ENCODE data around the gene CRACDL.

The CRACDL gene

GRCh38 chr2:98823196-98824170 lies 112.5 kb downstream of the CRACDL start:
- no peak for DNase-seq

GRCh38 chr2:98822301-98823164 lies 113.5 kb downstream of the CRACDL start:
- no peak for DNase-seq

DNA sequence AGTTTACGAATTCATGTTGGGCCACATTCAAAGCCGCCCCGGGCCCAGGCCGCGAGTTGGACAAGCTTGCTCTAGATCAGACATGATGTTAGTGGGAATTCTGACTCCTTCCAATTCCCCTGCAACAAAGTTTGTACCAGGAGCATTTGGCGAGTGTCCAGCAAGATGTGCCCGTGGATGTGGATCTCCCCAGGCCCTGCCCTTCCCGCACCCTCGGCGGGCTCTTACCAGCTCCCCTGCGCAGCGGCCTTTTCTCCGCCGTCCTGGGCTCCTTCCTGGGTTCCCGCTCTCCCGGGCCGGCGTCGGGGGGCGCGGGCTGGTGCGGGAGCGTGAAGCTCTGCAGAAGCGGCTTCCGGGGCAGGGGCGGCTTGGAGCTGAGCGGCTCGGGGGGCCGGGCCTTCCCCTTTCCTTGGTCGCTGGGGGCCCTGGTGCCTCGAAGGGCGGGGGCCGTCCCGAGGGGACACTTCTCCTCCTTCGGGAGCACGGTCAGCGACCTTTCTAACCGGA lies 114.3 kb downstream of the CRACDL start:
- DNase-seq, result no peak

DNA sequence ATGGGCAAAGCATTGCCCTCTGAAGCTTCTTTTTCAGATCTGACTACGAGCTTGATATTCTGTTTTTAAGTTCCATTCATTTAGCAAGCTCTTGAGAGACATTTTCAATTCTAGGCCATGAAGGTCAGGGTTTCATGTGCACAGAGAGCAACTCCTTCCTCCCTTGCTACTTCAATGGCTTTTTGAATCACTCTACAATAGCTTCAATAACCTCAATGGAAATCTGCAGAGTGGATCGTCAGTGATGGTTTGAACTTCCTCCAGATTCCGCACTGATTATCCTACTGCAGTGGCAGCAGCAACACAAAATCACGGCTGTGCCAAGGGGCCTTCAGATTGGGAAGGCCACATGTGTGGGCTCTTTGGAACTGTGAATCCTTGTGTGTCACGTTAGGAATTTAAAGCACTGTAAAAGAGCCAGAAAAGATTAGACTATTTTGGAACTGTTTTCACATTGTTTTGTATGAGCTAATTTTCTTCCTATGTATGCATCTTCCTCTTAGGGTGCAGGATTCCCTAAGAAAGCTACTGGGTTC lies 116.7 kb downstream of the CRACDL start:
- no peak for DNase-seq

DNA sequence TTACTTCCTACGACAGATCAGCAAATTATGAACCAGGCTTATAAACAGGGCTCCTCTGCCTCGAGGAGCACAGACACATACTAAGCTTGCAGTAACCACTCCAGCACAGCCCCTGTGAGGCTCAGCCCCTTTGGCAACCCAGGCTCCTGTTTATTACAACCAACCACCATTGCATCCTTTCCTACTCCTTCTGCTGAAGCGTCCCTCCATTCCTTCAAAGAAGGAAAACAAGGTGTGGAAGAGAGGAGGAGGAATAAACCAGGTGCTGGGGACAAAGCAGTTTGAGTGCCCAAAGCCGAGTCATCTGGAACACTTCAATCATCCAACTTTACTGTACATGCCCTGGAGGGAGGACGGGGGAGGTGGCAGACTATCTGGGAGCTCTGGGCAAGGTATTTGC lies 117.9 kb downstream of the CRACDL start:
- DNase-seq, result no peak

DNA sequence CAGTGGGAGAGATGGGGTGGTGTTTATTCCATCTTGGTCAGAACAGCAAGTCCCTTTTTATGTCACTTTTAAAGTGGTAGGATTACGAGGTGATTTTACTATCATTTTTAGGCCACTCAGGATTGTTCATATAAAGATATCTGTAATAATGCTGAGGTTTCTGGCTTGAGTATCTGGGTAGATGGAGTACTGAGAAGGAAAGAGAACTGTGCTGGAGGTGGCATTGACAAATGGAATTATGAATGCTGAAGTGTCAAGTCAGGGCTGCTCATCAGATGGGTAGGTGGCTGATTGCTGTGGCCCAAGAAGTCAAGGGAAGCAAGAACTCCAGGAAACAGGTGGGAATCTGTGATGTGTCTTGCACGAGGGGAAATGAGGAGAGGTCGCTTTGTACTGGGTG lies 119.7 kb downstream of the CRACDL start:
- no peak for DNase-seq

GRCh38 chr2:98815795-98816194 lies 120.2 kb downstream of the CRACDL start:
- no peak for DNase-seq

DNA sequence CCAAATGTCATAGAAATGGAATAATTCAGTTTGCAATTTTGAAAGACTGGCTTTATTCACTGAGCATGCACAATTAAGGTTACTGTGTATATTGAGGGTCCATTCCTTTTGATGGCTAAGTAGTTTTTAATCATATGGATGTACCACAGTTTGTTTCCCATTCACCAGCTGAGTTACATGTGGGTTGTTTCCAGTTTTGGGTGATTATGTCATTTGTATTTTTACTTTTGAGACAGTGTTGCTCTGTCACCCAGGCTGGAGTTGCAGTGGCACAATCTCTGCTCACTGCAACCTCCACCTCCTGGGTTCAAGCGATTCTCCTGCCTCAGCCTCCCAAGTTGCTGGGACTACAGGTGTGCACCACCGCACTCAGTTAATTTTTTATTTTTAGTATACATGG lies 124.3 kb downstream of the CRACDL start:
- DNase-seq, result no peak

GRCh38 chr2:98810588-98810928 lies 125.5 kb downstream of the CRACDL start:
- no peak for DNase-seq

DNA sequence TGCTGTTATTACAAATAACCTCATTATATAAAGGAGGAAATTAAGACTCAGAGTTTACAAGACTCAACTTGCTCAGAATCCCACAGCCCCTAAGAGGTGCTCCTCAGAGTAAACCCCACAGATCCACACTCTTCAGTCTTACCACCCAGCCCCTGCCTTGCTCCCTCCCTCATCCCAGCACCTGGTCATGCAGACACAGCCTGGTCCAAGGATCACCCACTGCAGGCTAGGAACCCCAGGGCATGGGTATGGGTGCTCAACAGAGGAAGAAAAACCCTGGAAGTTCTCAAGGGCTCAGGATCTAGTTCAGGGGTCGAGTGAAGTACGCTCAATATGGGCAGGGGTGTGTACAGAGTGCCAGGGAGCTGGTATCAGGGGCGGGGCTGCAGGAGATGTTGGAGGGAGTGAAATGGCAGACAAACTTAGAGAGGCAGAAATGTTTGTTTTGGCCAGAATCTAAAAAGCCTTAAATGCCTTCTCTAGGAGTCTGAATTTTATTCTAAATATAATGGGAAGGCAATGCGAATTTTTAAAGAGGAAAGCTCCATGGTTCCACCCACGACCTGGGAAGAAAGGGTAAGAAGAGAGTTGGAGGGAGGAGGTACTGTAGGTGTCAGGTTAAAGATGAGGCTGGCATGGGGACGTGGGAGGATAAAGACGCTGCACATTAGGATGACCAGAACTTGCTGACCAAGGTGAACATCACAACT lies 126.0 kb downstream of the CRACDL start:
- no peak for DNase-seq

GRCh38 chr2:98809116-98809515 lies 126.9 kb downstream of the CRACDL start:
- no peak for DNase-seq

DNA sequence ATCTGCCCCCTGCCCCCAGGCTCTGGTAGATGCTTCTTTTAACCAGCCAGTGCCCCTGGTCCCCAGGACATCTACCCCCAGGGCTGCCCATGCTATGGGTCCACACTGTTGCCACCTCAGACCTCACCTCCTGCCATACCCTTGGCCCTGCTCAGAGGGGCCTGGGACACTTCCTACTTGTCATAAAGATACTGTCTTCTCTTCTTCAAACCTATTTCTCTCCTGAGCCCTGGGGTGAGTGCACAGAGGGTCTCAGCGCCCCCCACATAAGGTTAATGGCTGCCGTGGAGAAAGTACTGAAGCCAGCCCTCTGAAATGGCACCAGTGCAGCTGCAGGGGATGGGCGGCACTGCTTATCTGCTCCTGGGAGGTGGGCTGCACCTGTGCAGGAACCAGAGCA lies 127.5 kb downstream of the CRACDL start:
- no peak for DNase-seq

GRCh38 chr2:98807929-98808328 lies 128.1 kb downstream of the CRACDL start:
- DNase-seq, result no peak

GRCh38 chr2:98807221-98807620 lies 128.8 kb downstream of the CRACDL start:
- DNase-seq, result no peak

DNA sequence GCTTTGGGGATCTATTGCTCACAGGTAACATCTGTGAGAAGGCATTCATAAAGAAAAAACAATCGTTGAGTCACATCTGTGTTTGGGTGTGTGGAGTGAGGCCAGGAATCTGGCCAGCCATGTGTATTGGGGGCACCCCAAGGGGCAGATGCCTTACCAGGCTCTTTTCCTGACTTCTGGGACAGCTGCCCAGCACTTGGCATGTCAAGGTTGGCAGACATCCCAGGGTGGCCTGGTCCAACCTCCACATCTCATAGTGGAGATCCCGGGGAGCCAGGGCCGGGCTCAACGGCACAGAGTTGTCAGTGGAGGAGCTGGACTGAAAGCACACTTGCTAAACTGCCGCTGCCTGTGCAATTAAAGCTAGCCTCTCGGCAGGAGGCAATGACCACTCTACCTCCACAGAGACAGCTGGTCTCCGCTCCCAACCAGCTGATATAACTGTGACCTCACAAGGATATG lies 129.8 kb downstream of the CRACDL start:
- DNase-seq, result no peak

- no peak for DNase-seq
These were observed 130.4 kb downstream of the CRACDL start for GRCh38 chr2:98805412-98806171.

- no peak for DNase-seq
These were observed 131.3 kb downstream of the CRACDL start for GRCh38 chr2:98804736-98805135.

- no peak for DNase-seq
These were observed 131.8 kb downstream of the CRACDL start for GRCh38 chr2:98804265-98804650.

DNA sequence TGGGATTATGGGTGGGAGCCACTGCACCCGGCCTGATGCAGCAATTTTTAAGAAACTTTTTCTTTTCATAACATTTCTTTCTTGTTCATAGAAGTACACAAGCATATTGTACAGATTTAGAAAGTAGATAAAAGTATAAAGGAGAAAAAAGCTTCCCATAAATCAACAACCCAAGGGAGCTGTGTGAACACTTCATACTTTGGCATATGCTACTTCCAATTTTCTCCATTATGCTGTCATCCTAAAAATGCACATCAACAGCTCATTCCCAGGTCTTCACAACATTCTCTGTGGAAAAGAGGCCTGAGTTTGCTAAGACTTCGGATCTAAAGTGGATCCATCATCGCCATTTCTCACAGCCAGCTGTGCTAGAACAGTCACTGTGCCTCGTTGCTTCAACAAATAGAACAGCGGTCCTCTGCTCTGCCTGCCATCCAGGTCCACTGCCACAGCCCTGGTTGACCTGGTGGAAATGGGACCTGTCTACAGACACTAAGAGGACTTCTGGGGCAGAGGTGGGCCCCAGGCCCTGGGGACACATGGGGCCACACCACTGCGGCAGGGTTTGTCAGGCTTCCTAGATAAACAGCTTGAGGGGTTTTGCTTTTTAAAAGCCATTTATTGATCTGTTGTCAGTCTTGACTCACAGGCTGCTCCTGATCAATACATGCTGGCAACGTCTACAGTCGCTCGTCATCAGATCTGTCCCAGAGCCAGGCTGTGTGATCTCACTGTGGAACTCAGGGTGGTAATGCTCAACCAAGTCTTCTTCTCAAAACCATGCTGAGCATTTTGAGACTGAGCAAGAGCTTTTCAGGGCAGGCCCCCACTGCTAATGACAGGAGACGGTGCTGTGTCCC lies 132.4 kb downstream of the CRACDL start:
- DNase-seq, result no peak

DNA sequence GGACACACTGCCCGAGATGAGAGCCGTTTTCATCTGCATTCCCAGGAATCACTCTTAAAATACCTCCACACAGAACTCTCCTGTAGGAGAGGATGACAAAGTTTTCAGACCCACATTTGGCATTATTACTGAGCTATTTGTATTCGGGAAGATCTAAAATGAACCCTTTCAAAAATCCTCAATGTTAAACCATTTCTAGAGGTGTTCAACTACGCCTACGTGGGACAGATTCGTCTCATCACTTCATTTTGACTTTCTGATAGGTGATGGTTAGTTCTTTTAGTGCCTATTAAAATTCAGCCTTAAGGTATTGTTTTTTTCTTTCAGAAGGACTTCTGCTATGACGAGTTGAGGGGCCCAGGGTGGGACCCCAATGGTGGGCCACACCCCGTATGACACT lies 133.7 kb downstream of the CRACDL start:
- no peak for DNase-seq

DNA sequence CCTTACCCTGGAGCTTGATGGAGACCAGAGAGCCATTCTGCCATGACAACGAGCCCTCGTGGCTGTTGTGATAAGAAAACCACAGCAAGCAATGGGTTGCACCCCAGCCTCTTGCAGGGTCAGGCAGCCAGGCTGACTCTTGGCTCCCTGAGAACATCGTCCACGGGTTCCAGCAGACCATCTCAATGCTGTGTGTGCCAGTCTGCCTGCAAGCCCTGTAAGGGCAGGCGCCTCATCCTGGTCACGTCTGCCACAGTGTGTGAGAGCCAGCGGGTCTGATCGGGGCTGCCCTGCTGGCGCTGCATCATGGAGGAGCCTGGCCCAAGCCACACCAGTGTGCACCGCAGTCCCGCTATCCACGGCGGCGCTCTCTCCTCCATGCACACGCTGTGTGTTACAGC lies 134.1 kb downstream of the CRACDL start:
- DNase-seq, result no peak
